ENCODE data around the gene VIT. TPM values are rescaled to one million over a fixed set of nuclear protein-coding genes. Genes with fewer than 3 reads are reported as not detected.

Gene VIT
- total and polyA plus RNA-seq, 2 experiments from 2014 or later: not detected

- no peak; the same call in 2 of the 3 replicates for ATAC-seq
- Mint-ChIP-seq H3K27me3 (ENCODE audit: insufficient read depth, low read depth, poor library complexity) (peaks cover 5% of the 10 kb centered on the region), H3K9me3 (no peaks in the 10 kb centered on the region), H3K27ac (no peak overlapping the region), H3K36me3 (ENCODE audit: low read depth) (no peaks in the 10 kb centered on the region), H3K4me1 (peaks cover 11% of the 10 kb centered on the region), H3K4me3 (no peak overlapping the region)
- H3K79me2 ChIP-seq (replicated peaks; ENCODE audit: insufficient read depth): no peaks in the 10 kb centered on the region
- peaks cover 11% of the 10 kb centered on the region; the same call in 1 of the 2 replicates for H3K4me1 ChIP-seq (ENCODE audit: insufficient read depth)
- no peaks in the 10 kb centered on the region for H3K27me3 ChIP-seq (ENCODE audit: insufficient read depth)
- no peaks in the 10 kb centered on the region for H3K9me2 ChIP-seq (ENCODE audit: insufficient read depth)
- peak overlapping the region; percentile 70 for H2AFZ ChIP-seq
- no peak overlapping the region for H3K27ac ChIP-seq (ENCODE audit: low read depth)
- no peaks in the 10 kb centered on the region for H3F3A ChIP-seq (replicated peaks; ENCODE audit: low read depth)
- DNase-seq (ENCODE audit: low spot score): no peak
- no peaks in the 10 kb centered on the region for H4K20me1 ChIP-seq (replicated peaks; ENCODE audit: insufficient read depth)
- TF ChIP-seq ZNF331 (CRISPR knock-in tag; IDR thresholded peaks at IDR 0.05; ENCODE audit: low read depth) (no peak), STAT1 (IDR thresholded peaks at IDR 0.05; ENCODE audit: unreplicated experiment) (no peak), JUNB (IDR thresholded peaks at IDR 0.05; ENCODE audit: unreplicated experiment) (no peak), CREB1 (CRISPR knock-in tag; IDR thresholded peaks at IDR 0.05; ENCODE audit: low read depth) (no peak), POLR2AphosphoS5 (IDR thresholded peaks at IDR 0.05; ENCODE audit: low read depth) (no peak), EZH2 (IDR thresholded peaks at IDR 0.05; ENCODE audit: low read depth, unreplicated experiment) (no peak)
- TF ChIP-seq, protein P1, sequence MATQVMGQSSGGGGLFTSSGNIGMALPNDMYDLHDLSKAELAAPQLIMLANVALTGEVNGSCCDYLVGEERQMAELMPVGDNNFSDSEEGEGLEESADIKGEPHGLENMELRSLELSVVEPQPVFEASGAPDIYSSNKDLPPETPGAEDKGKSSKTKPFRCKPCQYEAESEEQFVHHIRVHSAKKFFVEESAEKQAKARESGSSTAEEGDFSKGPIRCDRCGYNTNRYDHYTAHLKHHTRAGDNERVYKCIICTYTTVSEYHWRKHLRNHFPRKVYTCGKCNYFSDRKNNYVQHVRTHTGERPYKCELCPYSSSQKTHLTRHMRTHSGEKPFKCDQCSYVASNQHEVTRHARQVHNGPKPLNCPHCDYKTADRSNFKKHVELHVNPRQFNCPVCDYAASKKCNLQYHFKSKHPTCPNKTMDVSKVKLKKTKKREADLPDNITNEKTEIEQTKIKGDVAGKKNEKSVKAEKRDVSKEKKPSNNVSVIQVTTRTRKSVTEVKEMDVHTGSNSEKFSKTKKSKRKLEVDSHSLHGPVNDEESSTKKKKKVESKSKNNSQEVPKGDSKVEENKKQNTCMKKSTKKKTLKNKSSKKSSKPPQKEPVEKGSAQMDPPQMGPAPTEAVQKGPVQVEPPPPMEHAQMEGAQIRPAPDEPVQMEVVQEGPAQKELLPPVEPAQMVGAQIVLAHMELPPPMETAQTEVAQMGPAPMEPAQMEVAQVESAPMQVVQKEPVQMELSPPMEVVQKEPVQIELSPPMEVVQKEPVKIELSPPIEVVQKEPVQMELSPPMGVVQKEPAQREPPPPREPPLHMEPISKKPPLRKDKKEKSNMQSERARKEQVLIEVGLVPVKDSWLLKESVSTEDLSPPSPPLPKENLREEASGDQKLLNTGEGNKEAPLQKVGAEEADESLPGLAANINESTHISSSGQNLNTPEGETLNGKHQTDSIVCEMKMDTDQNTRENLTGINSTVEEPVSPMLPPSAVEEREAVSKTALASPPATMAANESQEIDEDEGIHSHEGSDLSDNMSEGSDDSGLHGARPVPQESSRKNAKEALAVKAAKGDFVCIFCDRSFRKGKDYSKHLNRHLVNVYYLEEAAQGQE (IDR thresholded peaks at IDR 0.05; ENCODE audit: unreplicated experiment): no peak
- no peak overlapping the region for H3K4me2 ChIP-seq
- no peaks in the 10 kb centered on the region for H3K36me3 ChIP-seq (ENCODE audit: insufficient read depth)
- H3K4me3 ChIP-seq: no peak overlapping the region
These were observed 101.0 kb downstream of the VIT start for GRCh38 chr2:36797324-36798070.

GRCh38 chr2:36798724-36799123, 102.2 kb downstream of the VIT start:
- H3K36me3 ChIP-seq (ENCODE audit: insufficient read depth): no peaks in the 10 kb centered on the region
- no peaks in the 10 kb centered on the region for H3F3A ChIP-seq (replicated peaks; ENCODE audit: low read depth)
- H3K4me2 ChIP-seq: no peak overlapping the region
- H3K9me3 Mint-ChIP-seq: no peaks in the 10 kb centered on the region
- no peaks in the 10 kb centered on the region for H3K36me3 Mint-ChIP-seq (ENCODE audit: low read depth)
- no peak overlapping the region for H3K4me3 ChIP-seq
- H3K27ac ChIP-seq (ENCODE audit: low read depth): no peak overlapping the region
- no peaks in the 10 kb centered on the region for H3K79me2 ChIP-seq (replicated peaks; ENCODE audit: insufficient read depth)
- H3K9me2 ChIP-seq (ENCODE audit: insufficient read depth): no peaks in the 10 kb centered on the region
- no peak overlapping the region for H3K27ac Mint-ChIP-seq
- ATAC-seq: no peak
- H3K4me1 ChIP-seq (ENCODE audit: insufficient read depth): peaks cover 11% of the 10 kb centered on the region; the same call in 1 of the 2 replicates
- peaks cover 9% of the 10 kb centered on the region for H3K27me3 Mint-ChIP-seq (ENCODE audit: insufficient read depth, low read depth, poor library complexity)
- DNase-seq (ENCODE audit: low spot score): no peak
- H4K20me1 ChIP-seq (replicated peaks; ENCODE audit: insufficient read depth): no peaks in the 10 kb centered on the region
- no peaks in the 10 kb centered on the region for H3K27me3 ChIP-seq (ENCODE audit: insufficient read depth)
- H3K4me3 Mint-ChIP-seq: no peak overlapping the region
- H2AFZ ChIP-seq: no peak overlapping the region
- peaks cover 11% of the 10 kb centered on the region for H3K4me1 Mint-ChIP-seq
- TF ChIP-seq JUNB (IDR thresholded peaks at IDR 0.05; ENCODE audit: unreplicated experiment) (no peak), EZH2 (IDR thresholded peaks at IDR 0.05; ENCODE audit: low read depth, unreplicated experiment) (no peak)
- TF ChIP-seq, protein P1 (IDR thresholded peaks at IDR 0.05; ENCODE audit: unreplicated experiment): no peak

Data from GM23338 (cell line).